Choroid plexus epithelial cell (primary cell): ENCODE results near the gene DMTF1.
A peak's percentile ranks its signal among the peaks of the same experiment; 100 is the strongest.

Experiments used
- DNase-seq: peaks from one replicate; pipeline ENCODE4 v3.0.0-alpha.2; 2010; ENCODE audit warnings: low read depth
- H3K4me3 ChIP-seq: 2 replicates; pipeline ENCODE4 v1.5.1; 2011; ENCODE audit warnings: low read depth, mild to moderate bottlenecking, control low read depth, low read length, moderate library complexity
- CTCF ChIP-seq: conservative IDR thresholded peaks from 2 replicates; pipeline ENCODE4 v1.5.1; 2011; ENCODE audit warnings: low read depth, mild to moderate bottlenecking, control low read depth, inconsistent platforms, low read length, moderate library complexity

Gene DMTF1

GRCh38 chr7:87154166-87154565, 1.9 kb downstream of the DMTF1 start:
- DNase-seq = no peak
- no peak for TF ChIP-seq CTCF
- peak overlapping the region; percentile 80 for H3K4me3 ChIP-seq

DNA sequence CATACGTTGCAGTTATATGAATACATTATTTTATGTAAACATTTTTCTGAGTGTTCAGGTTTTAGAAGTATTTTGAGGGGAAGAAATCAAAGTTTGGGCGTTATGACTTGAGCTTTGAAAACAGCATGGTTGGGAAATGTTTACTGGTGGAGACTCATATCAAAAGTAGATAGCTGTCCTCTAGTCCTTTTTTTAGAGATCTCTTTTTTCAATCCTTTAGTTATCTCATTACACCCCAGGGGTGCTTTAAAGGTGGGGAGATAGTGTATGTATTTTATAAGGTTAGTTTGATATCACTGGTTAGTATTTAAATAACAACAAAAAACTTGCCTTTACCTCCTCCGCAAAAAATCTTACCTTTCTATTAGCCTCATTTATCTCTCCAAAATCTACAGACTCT, 2.3 kb downstream of the DMTF1 start:
- TF ChIP-seq CTCF = no peak
- no peak for DNase-seq

DNA sequence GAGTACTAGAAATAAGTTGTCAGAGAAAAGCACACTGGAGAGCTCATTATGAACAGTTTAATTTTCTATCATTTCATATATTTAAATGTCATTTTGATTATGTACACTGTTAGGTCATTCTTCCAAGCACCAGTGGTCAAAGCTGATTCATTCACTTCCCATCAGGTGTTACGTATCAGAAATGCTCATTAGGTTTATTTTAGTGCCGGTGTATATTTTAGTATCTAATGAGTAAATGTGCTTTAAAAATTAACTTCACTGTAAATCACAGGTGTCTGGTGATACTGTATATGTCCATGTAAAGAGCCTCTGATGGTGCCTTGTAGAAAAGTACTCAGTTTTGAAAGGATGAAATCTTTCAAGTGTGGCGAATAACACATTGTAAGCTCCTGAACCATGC, 3.5 kb downstream of the DMTF1 start:
- TF ChIP-seq CTCF = no peak
- no peak for DNase-seq
- H3K4me3 ChIP-seq = no peak overlapping the region

More for the DNA sequence above, 2.3 kb downstream of the DMTF1 start:
- peak overlapping the region; percentile 80 for H3K4me3 ChIP-seq

DNA sequence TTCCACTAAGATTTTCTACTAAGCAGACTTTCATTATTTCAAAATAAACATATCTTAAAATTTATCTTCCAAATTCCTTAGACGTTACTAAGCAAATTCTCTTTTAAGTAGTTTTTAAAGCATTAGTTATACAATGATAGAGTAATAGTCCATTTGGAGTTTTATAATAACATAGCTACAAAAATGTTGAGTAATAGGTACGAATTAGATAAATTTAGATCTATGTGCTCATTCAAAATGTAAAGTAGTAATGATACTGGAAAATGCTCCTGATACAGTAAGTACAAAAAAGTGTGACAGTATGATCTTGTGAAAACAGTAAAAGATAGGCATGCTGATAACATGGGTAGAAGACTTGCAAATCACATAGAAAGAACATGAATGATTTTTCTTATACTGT, 4.5 kb downstream of the DMTF1 start:
- H3K4me3 ChIP-seq = no peak overlapping the region
- TF ChIP-seq CTCF = no peak
- DNase-seq = no peak

DNA sequence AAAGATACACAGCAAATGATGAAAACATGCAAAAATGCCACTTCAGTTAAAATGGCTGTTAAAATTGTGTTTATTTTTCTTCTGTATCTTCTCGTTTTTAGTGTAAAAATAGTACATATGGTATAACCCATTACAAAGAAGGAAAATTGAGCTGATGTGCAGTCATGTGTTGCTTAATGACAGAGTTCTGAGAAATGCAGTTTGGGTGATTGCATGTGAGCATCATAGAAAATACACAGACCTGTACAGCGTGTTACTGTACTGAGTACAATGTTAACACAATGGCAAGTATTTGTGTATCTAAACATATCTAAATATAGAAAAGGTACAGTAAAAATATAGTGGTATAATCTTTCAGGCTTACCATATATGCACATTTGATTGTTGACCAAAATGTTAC, 7.3 kb downstream of the DMTF1 start:
- DNase-seq = no peak
- H3K4me3 ChIP-seq = no peak overlapping the region
- TF ChIP-seq CTCF = no peak

GRCh38 chr7:87164433-87164832, 12.2 kb downstream of the DMTF1 start:
- no peak overlapping the region for H3K4me3 ChIP-seq

More at GRCh38 chr7:87164433-87164832, 12.2 kb downstream of the DMTF1 start:
- TF ChIP-seq CTCF = no peak
- no peak for DNase-seq
